Stomach (tissue), 4 donors: ENCODE results near the gene COPS8.
A peak's percentile ranks its signal among the peaks of the same experiment; 100 is the strongest.

ENCODE experiments used
- CTCF ChIP-seq, 7 experiments: fragments of 450-650 bp in 4 of 7; fragments of 200-600 bp in 3 of 7; sonication (generic) in 3 of 7; IDR thresholded peaks; one replicate each; pipeline ENCODE4 v1.5.1; 2016 to 2019; ENCODE audit warnings: antibody characterized with exemption in 7 of 7, control low read depth in 2 of 7, mild to moderate bottlenecking in 1 of 7
- EP300 ChIP-seq: sonication (generic); formaldehyde crosslinking; IDR thresholded peaks from one replicate; pipeline ENCODE4 v1.6.1; 2017; ENCODE audit warnings: antibody characterized with exemption
- POLR2A ChIP-seq, 4 donors: fragments of 450-650 bp; IDR thresholded peaks; one replicate each; pipeline ENCODE4 v1.6.1; 2016; ENCODE audit warnings: antibody characterized with exemption in 4 of 4, control low read depth in 2 of 4, mild to moderate bottlenecking in 1 of 4, moderate library complexity in 1 of 4
- POLR2AphosphoS5 ChIP-seq, 3 donors: sonication (generic); formaldehyde crosslinking; IDR thresholded peaks; one replicate each; pipeline ENCODE4 v1.6.1; 2016; ENCODE audit warnings: antibody characterized with exemption in 3 of 3

DNA sequence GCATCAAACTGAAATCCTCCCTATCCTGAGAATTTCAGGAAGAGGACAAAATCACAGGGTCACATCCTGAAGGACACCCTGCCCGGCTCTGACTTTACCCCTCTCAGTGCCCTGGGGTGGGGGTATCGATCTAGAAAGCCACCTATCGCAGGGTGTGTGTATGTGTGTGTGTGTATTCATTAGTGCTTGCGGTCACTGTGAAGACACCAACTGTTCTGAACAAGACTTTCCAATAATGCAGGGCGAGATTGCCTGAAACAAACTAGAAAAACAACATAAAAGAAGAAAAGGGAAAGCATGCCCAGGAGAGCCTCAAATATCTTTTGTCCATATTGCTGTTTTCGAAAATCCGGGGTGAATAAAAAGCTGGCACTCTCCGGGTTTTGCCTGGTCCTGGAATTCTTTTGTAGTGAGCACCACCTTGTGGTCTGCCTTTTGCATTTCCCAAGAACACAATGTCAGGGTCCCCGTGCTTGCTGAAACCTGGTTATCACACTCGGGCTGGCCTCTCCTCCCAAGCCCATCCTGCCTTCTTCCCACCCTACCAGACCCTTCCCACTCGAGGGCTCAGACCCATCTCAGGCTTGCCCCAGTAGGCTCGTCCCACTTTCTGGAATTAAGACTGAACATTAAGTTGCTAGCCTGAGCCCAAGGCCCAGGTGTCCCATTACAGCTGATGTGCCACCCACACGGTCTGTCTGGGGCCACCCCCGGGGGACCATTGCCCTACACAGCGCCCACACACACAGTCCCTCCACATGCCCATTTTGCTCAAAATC is 25.0 kb upstream of the COPS8 start:
- TF ChIP-seq CTCF (IDR thresholded peaks at IDR 0.05) = peak in 5 of 7 experiments; percentile 32 to 75 (median 54)
- no peak for TF ChIP-seq POLR2A (IDR thresholded peaks at IDR 0.05)
- TF ChIP-seq POLR2AphosphoS5 (IDR thresholded peaks at IDR 0.05) = no peak
- no peak for TF ChIP-seq EP300
